ENCODE data around the gene DENND1A. TPM values are rescaled to one million over a fixed set of nuclear protein-coding genes. Genes with fewer than 3 reads are reported as not detected.
A peak's percentile ranks its signal among the peaks of the same experiment; 100 is the strongest.

DENND1A gene
- total RNA-seq, 1 donor from 2014 or later, result 48.1 TPM

- Mint-ChIP-seq H3K27me3 (ENCODE audit: insufficient read depth, low read depth) (peaks cover 26% of the 10 kb centered on the region), H3K9me3 (no peaks in the 10 kb centered on the region), H3K4me3 (no peak overlapping the region), H3K36me3 (peaks cover 3% of the 10 kb centered on the region), H3K27ac (peak overlapping the region; percentile 92), H3K4me1 (peaks cover 47% of the 10 kb centered on the region)
- H3K79me2 ChIP-seq (ENCODE audit: low read depth), result no peaks in the 10 kb centered on the region
- no peak for TF ChIP-seq CTCF (IDR thresholded peaks at IDR 0.05)
- TF ChIP-seq EZH2phosphoT487 (IDR thresholded peaks at IDR 0.05), result no peak
- TF ChIP-seq EZH2 (IDR thresholded peaks at IDR 0.05), result no peak
- no peak overlapping the region for H3K9ac ChIP-seq
- no peak overlapping the region for H2AFZ ChIP-seq (replicated peaks)
- H3F3A ChIP-seq (ENCODE audit: low read depth), result peaks cover 25% of the 10 kb centered on the region
- no peaks in the 10 kb centered on the region for H3K4me1 ChIP-seq
- no peak for DNase-seq (ENCODE audit: low spot score)
- H3K4me2 ChIP-seq, result no peak overlapping the region
- H3K36me3 ChIP-seq, result no peaks in the 10 kb centered on the region
- peaks cover 15% of the 10 kb centered on the region for H4K20me1 ChIP-seq (ENCODE audit: low read depth)
- H3K27me3 ChIP-seq, result no peaks in the 10 kb centered on the region
- H3K27ac ChIP-seq, result no peak overlapping the region
- no peaks in the 10 kb centered on the region for H3K9me3 ChIP-seq (ENCODE audit: low read depth)
- H3K4me3 ChIP-seq, result no peak overlapping the region
Observed at GRCh38 chr9:123382653-123383511, 547.0 kb downstream of the DENND1A start.

DNA sequence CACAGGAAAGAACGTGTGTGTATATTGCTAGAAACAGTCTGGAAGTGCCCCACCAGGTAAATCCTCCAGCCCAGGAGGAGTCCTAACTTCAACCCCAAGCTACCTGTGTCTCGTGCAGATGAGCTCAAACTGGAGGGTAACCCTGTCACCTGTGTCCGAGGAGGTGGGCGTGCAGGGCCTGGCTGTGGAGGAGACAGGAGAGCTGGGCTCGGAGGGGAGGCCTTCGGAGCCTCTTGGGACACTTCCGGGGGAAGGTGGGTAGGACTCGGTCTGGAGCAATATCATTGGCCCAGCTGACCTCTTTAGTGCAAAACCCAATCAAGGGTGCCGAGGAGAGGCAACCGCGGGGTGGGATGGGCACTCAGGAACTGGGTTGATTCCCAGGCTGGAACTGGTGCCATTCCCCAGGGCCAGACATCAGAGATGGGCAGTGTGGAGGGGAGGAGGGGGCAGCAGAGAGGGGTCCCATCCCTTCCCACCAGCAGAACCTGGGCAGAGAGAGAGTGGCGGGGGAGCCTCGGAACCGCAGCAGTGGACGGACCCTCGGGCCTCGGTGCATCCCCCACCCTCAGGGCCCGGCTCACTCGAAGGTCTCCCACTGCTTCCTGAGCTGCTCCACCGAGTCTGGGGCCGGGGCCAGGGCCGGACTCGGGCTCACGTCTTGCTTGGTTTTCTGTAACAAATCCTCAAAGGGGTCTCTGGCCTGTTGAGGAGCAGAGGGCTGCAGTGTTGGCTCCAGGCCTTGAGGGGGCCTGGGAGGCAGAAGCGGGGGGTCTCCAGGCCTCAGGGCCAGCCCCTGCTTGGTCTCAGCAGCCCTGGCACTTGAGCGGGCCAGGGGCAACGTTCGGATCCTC is 548.8 kb downstream of the DENND1A start:
- H3K79me2 ChIP-seq (ENCODE audit: low read depth), result no peaks in the 10 kb centered on the region
- H3K36me3 ChIP-seq, result no peaks in the 10 kb centered on the region
- H3K27me3 ChIP-seq, result no peaks in the 10 kb centered on the region
- TF ChIP-seq CTCF (IDR thresholded peaks at IDR 0.05) (no peak), EZH2 (IDR thresholded peaks at IDR 0.05) (no peak), EZH2phosphoT487 (IDR thresholded peaks at IDR 0.05) (no peak)
- no peak overlapping the region for H2AFZ ChIP-seq (replicated peaks)
- H3K9me3 Mint-ChIP-seq, result no peaks in the 10 kb centered on the region
- H3K27ac ChIP-seq, result no peak overlapping the region
- H3K27ac Mint-ChIP-seq, result peak overlapping the region; percentile 88
- DNase-seq (ENCODE audit: low spot score), result no peak
- peaks cover 17% of the 10 kb centered on the region for H3F3A ChIP-seq (ENCODE audit: low read depth)
- H3K4me1 Mint-ChIP-seq, result peaks cover 51% of the 10 kb centered on the region
- peaks cover 16% of the 10 kb centered on the region for H4K20me1 ChIP-seq (ENCODE audit: low read depth)
- no peaks in the 10 kb centered on the region for H3K9me3 ChIP-seq (ENCODE audit: low read depth)
- H3K4me1 ChIP-seq, result no peaks in the 10 kb centered on the region
- peaks cover 26% of the 10 kb centered on the region for H3K27me3 Mint-ChIP-seq (ENCODE audit: insufficient read depth, low read depth)
- no peak overlapping the region for H3K9ac ChIP-seq
- H3K36me3 Mint-ChIP-seq, result peaks cover 7% of the 10 kb centered on the region
- H3K4me3 Mint-ChIP-seq, result peak overlapping the region; percentile 65
- no peak overlapping the region for H3K4me3 ChIP-seq
- no peak overlapping the region for H3K4me2 ChIP-seq

DNA sequence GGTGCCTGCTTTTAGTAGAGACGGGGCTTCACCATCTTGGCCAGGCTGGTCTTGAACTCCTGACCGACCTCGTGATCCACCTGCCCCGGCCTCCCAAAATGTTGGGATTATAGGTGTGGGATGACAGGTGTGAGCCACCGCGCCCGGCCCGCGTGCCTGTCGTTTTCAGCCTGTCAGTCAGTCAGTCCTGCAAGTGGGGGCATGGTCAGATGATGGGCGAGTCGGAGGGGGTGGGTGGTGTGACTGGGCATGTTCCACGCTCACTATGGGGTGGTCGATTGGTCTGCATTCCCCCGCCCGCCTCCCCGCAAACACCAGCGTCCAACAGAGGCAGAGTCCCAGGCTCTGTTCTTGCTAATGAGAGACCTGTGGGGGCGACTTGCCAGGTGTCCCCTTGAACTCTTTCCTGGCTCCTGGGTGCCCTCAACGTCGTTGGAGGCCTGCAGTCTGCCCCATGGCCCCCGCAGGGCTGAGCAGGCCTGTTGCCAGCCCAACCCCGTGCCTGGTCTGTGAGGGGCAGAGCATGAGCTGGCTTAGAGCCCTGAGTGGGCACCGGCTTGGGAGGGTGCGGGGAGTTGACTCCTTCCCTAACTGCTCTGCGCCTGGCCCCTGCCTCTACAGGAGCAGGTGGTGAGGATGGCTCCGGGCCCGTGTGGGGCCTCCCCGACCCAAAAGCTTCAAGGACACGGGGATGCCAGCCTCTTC is 550.8 kb downstream of the DENND1A start:
- no peak for DNase-seq (ENCODE audit: low spot score)
- no peaks in the 10 kb centered on the region for H3K9me3 Mint-ChIP-seq
- H3K36me3 Mint-ChIP-seq, result peaks cover 7% of the 10 kb centered on the region
- Histone ChIP-seq H3K79me2 (ENCODE audit: low read depth) (no peaks in the 10 kb centered on the region), H3K4me2 (no peak overlapping the region), H3K27me3 (no peaks in the 10 kb centered on the region), H3F3A (ENCODE audit: low read depth) (peaks cover 12% of the 10 kb centered on the region), H3K36me3 (no peaks in the 10 kb centered on the region), H3K9ac (no peak overlapping the region), H3K9me3 (ENCODE audit: low read depth) (no peaks in the 10 kb centered on the region), H2AFZ (replicated peaks) (no peak overlapping the region), H4K20me1 (ENCODE audit: low read depth) (peaks cover 22% of the 10 kb centered on the region), H3K27ac (no peak overlapping the region), H3K4me1 (peaks cover 19% of the 10 kb centered on the region), H3K4me3 (no peak overlapping the region)
- H3K4me3 Mint-ChIP-seq, result no peak overlapping the region
- peaks cover 22% of the 10 kb centered on the region for H3K27me3 Mint-ChIP-seq (ENCODE audit: insufficient read depth, low read depth)
- no peak overlapping the region for H3K27ac Mint-ChIP-seq
- TF ChIP-seq EZH2phosphoT487 (IDR thresholded peaks at IDR 0.05), result no peak
- no peak for TF ChIP-seq CTCF (IDR thresholded peaks at IDR 0.05)
- no peak for TF ChIP-seq EZH2 (IDR thresholded peaks at IDR 0.05)
- H3K4me1 Mint-ChIP-seq, result peaks cover 53% of the 10 kb centered on the region
